ENCODE results near the gene GLS.

DNA sequence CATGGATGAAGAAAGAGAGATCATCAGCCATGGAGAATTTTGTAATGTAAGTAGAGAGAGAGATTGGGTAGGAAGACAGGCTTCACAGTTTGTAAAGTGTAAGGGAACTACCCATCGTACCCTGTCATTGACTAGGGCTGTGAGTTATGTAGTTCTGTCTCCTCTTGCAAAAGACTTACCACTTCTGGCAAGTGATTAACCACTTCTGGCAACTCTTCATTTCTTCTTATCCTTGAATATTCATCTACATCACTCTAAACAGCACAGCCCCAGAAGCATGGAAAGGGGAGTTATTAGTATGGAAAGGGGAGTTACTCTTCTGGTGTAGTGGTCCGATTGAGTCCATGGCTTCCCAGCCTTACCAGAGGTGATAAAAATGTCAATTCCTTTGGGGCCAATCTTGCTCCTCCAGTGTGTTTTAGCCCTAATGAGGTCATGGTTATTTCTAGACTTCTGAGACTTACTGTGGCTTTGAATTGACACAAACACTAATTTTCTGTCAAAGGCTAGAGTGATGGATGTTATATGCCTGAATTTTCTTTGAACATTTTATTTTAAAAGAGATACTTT lies 81.4 kb downstream of the GLS start:
- TF ChIP-seq POLR2A (IDR thresholded peaks at IDR 0.05) = no peak
- TF ChIP-seq, protein P1, sequence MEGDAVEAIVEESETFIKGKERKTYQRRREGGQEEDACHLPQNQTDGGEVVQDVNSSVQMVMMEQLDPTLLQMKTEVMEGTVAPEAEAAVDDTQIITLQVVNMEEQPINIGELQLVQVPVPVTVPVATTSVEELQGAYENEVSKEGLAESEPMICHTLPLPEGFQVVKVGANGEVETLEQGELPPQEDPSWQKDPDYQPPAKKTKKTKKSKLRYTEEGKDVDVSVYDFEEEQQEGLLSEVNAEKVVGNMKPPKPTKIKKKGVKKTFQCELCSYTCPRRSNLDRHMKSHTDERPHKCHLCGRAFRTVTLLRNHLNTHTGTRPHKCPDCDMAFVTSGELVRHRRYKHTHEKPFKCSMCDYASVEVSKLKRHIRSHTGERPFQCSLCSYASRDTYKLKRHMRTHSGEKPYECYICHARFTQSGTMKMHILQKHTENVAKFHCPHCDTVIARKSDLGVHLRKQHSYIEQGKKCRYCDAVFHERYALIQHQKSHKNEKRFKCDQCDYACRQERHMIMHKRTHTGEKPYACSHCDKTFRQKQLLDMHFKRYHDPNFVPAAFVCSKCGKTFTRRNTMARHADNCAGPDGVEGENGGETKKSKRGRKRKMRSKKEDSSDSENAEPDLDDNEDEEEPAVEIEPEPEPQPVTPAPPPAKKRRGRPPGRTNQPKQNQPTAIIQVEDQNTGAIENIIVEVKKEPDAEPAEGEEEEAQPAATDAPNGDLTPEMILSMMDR (IDR thresholded peaks at IDR 0.05 in 4 of 5, conservative IDR thresholded peaks at IDR 0.05 in 1 of 5) = no peak

Measured in gastrocnemius medialis (tissue), 4 donors.